GM19324 (cell line): Measurements from ENCODE around the gene SLC1A3.
"Not testable (repeated sequence)": the region's sequence is repeated elsewhere in the genome, so short reads cannot be mapped to it uniquely, and the experiment has no call there.

ENCODE experiments used
- ATAC-seq: cut with Tn5 transposase; IDR thresholded peaks from one replicate; pipeline ENCODE4 v1.9.1; 2021; ENCODE audit warnings: mild to moderate bottlenecking, moderate library complexity; ENCODE audit not compliant: unreplicated experiment, low FRiP score

Gene SLC1A3

GRCh38 chr5:36606428-36607113, at the start of gene SLC1A3:
Gene SLC1A3 (plus strand): TSS chr5:36606606. CDS start chr5:36608424, 1,818 bp downstream.
- ATAC-seq: peak; percentile 90

- no peak for ATAC-seq
These were observed 47.8 kb upstream of the SLC1A3 start for GRCh38 chr5:36558641-36559040.

- ATAC-seq: no peak
These were observed 44.8 kb upstream of the SLC1A3 start for GRCh38 chr5:36561601-36562000.

- no peak for ATAC-seq
These were observed 36.9 kb upstream of the SLC1A3 start for GRCh38 chr5:36569491-36569890.

GRCh38 chr5:36570301-36571095, 35.9 kb upstream of the SLC1A3 start:
- no peak for ATAC-seq

- ATAC-seq: no peak
These were observed 34.9 kb upstream of the SLC1A3 start for GRCh38 chr5:36571401-36572042.

GRCh38 chr5:36573438-36573837, 33.0 kb upstream of the SLC1A3 start:
- no peak for ATAC-seq

- ATAC-seq: no peak
These were observed 31.0 kb upstream of the SLC1A3 start for GRCh38 chr5:36575361-36575781.

- no peak for ATAC-seq
These were observed 29.7 kb upstream of the SLC1A3 start for GRCh38 chr5:36576721-36577120.

GRCh38 chr5:36579858-36580257, 26.5 kb upstream of the SLC1A3 start:
- not testable (repeated sequence) for ATAC-seq

GRCh38 chr5:36581070-36581469, 25.3 kb upstream of the SLC1A3 start:
- no peak for ATAC-seq

- no peak for ATAC-seq
These were observed 22.2 kb upstream of the SLC1A3 start for GRCh38 chr5:36584009-36584875.

- no peak for ATAC-seq
These were observed 20.7 kb upstream of the SLC1A3 start for GRCh38 chr5:36585701-36586100.

- ATAC-seq: no peak
These were observed 19.1 kb upstream of the SLC1A3 start for GRCh38 chr5:36587354-36587753.

- not testable (repeated sequence) for ATAC-seq
These were observed 16.7 kb upstream of the SLC1A3 start for GRCh38 chr5:36589735-36590134.

GRCh38 chr5:36590513-36591286, 15.7 kb upstream of the SLC1A3 start:
- no peak for ATAC-seq

GRCh38 chr5:36593867-36594266, 12.5 kb upstream of the SLC1A3 start:
- no peak for ATAC-seq

- no peak for ATAC-seq
These were observed 10.2 kb upstream of the SLC1A3 start for GRCh38 chr5:36596247-36596646.

- no peak for ATAC-seq
These were observed 9.7 kb upstream of the SLC1A3 start for GRCh38 chr5:36596756-36597155.

GRCh38 chr5:36598045-36598444, 8.4 kb upstream of the SLC1A3 start:
- no peak for ATAC-seq
